Myometrial cell (primary cell): ENCODE data around the gene MORC3. TPM values are rescaled to one million over a fixed set of nuclear protein-coding genes. Genes with fewer than 3 reads are reported as not detected.

Source experiments
- total RNA-seq: library from RNA; depleted of rRNA; stranded (reverse); fragments of >200 nt; gene quantifications from 2 replicates; pipeline ENCODE4 v1.2.3, GENCODE V29; 2015

Gene MORC3, protein sequence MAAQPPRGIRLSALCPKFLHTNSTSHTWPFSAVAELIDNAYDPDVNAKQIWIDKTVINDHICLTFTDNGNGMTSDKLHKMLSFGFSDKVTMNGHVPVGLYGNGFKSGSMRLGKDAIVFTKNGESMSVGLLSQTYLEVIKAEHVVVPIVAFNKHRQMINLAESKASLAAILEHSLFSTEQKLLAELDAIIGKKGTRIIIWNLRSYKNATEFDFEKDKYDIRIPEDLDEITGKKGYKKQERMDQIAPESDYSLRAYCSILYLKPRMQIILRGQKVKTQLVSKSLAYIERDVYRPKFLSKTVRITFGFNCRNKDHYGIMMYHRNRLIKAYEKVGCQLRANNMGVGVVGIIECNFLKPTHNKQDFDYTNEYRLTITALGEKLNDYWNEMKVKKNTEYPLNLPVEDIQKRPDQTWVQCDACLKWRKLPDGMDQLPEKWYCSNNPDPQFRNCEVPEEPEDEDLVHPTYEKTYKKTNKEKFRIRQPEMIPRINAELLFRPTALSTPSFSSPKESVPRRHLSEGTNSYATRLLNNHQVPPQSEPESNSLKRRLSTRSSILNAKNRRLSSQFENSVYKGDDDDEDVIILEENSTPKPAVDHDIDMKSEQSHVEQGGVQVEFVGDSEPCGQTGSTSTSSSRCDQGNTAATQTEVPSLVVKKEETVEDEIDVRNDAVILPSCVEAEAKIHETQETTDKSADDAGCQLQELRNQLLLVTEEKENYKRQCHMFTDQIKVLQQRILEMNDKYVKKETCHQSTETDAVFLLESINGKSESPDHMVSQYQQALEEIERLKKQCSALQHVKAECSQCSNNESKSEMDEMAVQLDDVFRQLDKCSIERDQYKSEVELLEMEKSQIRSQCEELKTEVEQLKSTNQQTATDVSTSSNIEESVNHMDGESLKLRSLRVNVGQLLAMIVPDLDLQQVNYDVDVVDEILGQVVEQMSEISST
- total RNA-seq = 13.3 and 20.0 TPM in 2 replicates

GRCh38 chr21:36319767-36320420 is at the start of gene MORC3:
TSS of gene MORC3 (plus strand) at chr21:36320197. CDS start at chr21:36320265, 68 bp downstream.

GRCh38 chr21:36385233-36386030 is 65.4 kb downstream of the MORC3 start, which contains the start of gene CHAF1B:
TSS of gene CHAF1B (plus strand) at chr21:36385392. CDS start at chr21:36386137, 745 bp downstream.

Other genes starting within 250 kb of the MORC3 start
- 17.7 and 17.9 TPM in 2 replicates for gene CBR3, start 185.1 kb upstream of the MORC3 start, total RNA-seq
- 12.4 and 12.6 TPM in 2 replicates for gene DOP1B, start 163.4 kb upstream of the MORC3 start, total RNA-seq
- gene CHAF1B, start 65.2 kb downstream of the MORC3 start, total RNA-seq = 7.8 and 10.7 TPM in 2 replicates
- gene CLDN14, start 159.9 kb downstream of the MORC3 start, total RNA-seq = not detected in 2 replicates